HepG2 (cell line): ENCODE data around the gene ICAM3. TPM values are rescaled to one million over a fixed set of nuclear protein-coding genes. Genes with fewer than 3 reads are reported as not detected.
A peak's percentile ranks its signal among the peaks of the same experiment; 100 is the strongest.

Experiments used
- ATF6 ChIP-seq: sonication (generic); formaldehyde crosslinking; conservative IDR thresholded peaks from 2 replicates; pipeline ENCODE4 v1.4.0; 2020; ENCODE audit warnings: missing genetic modification reagents
- ATF7 ChIP-seq, 2 experiments: fragments of 450-650 bp in 1 of 2; sonication (generic) in 1 of 2; formaldehyde crosslinking in 1 of 2; IDR thresholded peaks; 2 replicates each; pipeline versions ENCODE4 v1.4.0 to v1.6.1; 2016 to 2020; ENCODE audit warnings: antibody characterized with exemption in 1 of 2, mild to moderate bottlenecking in 1 of 2, missing genetic modification reagents in 1 of 2
- FLYWCH1 ChIP-seq: sonication (generic); formaldehyde crosslinking; IDR thresholded peaks from 2 replicates; pipeline ENCODE4 v1.8.1; 2023; ENCODE audit warnings: mild to moderate bottlenecking, missing genetic modification reagents
- FUBP1 ChIP-seq: sonication (generic); formaldehyde crosslinking; IDR thresholded peaks from 2 replicates; pipeline ENCODE4 v1.5.1; 2020; ENCODE audit warnings: missing genetic modification reagents, mild to moderate bottlenecking, borderline replicate concordance
- MED8 ChIP-seq: sonication (generic); formaldehyde crosslinking; IDR thresholded peaks from 2 replicates; pipeline ENCODE4 v1.8.1; 2023; ENCODE audit warnings: mild to moderate bottlenecking, missing genetic modification reagents; ENCODE audit not compliant: insufficient replicate concordance
- PAWR ChIP-seq: sonication (generic); formaldehyde crosslinking; IDR thresholded peaks from 2 replicates; pipeline ENCODE4 v1.4.0; 2020; ENCODE audit warnings: missing genetic modification reagents, mild to moderate bottlenecking, borderline replicate concordance
- RELA ChIP-seq: sonication (generic); formaldehyde crosslinking; IDR thresholded peaks from 2 replicates; pipeline ENCODE4 v1.4.0; 2020; ENCODE audit warnings: missing genetic modification reagents
- TEAD2 ChIP-seq: sonication (generic); formaldehyde crosslinking; IDR thresholded peaks from 2 replicates; pipeline ENCODE4 v1.9.0; 2021; ENCODE audit warnings: missing genetic modification reagents
- TERF1 ChIP-seq: sonication (generic); formaldehyde crosslinking; IDR thresholded peaks from 2 replicates; pipeline ENCODE4 v1.8.0; 2022; ENCODE audit warnings: mild to moderate bottlenecking, missing genetic modification reagents, moderate library complexity
- YEATS2 ChIP-seq: sonication (generic); formaldehyde crosslinking; IDR thresholded peaks from 2 replicates; pipeline ENCODE4 v1.4.0; 2020; ENCODE audit warnings: missing genetic modification reagents, borderline replicate concordance
- ZBTB40 ChIP-seq, 2 experiments: fragments of 450-650 bp in 1 of 2; sonication (generic) in 1 of 2; formaldehyde crosslinking in 1 of 2; IDR thresholded peaks; 2 replicates each; pipeline versions ENCODE4 v1.6.1 to v1.8.0; 2016 to 2022; ENCODE audit warnings: antibody characterized with exemption in 1 of 2, mild to moderate bottlenecking in 1 of 2, missing genetic modification reagents in 1 of 2
- ZNF557 ChIP-seq: sonication (generic); formaldehyde crosslinking; IDR thresholded peaks from 2 replicates; pipeline ENCODE4 v1.4.0; 2020; ENCODE audit warnings: missing genetic modification reagents
- ZNF766 ChIP-seq: sonication (generic); formaldehyde crosslinking; IDR thresholded peaks from 2 replicates; pipeline ENCODE4 v1.5.0; 2020; ENCODE audit warnings: missing genetic modification reagents, borderline replicate concordance
- polyA plus RNA-seq, 8 experiments: library from polyadenylated mRNA; depleted of rRNA in 3 of 8; stranded (reverse) in 7 of 8; unstranded in 1 of 8; fragments of >200 nt; fragmentation: Illumina TruSeq in 4 of 8; extraction: Trizol in 4 of 8; gene quantifications; 2 replicates each; pipeline versions ENCODE4 v1.2.1 to v1.2.3, GENCODE V29; 2011 to 2016; ENCODE audit warnings: low read depth in 4 of 8, missing spikeins in 1 of 8, mixed read lengths in 1 of 8; ENCODE audit not compliant: insufficient read depth in 1 of 8
- total RNA-seq, 5 experiments: library from RNA; depleted of rRNA; stranded (reverse); fragments of >200 nt; fragmentation: Illumina TruSeq; extraction: Trizol; gene quantifications; 2 replicates each; pipeline ENCODE4 v1.2.3, GENCODE V29; 2016; ENCODE audit warnings: low read depth in 1 of 5

The ICAM3 gene
- total and polyA plus RNA-seq, 2 of the 13 experiments (the other 11 are each of a cell fraction or from before 2014, with no cell fraction given) = 14.1 to 21.0 TPM

- TF ChIP-seq ZBTB40 (IDR thresholded peaks at IDR 0.05) = no peak
- no peak for TF ChIP-seq ZBTB40 (CRISPR knock-in tag; IDR thresholded peaks at IDR 0.05)
- TF ChIP-seq YEATS2 = peak; percentile 90
- no peak for TF ChIP-seq TEAD2 (CRISPR knock-in tag)
- TF ChIP-seq MED8 (CRISPR knock-in tag) = no peak
- TF ChIP-seq RELA (CRISPR knock-in tag) = 0 out of 2 replicates have a peak, but pooled peaks have one; percentile 40
- no peak; the same call in 1 of the 2 replicates for TF ChIP-seq TERF1 (CRISPR knock-in tag)
- no peak for TF ChIP-seq FLYWCH1
- TF ChIP-seq ATF6 (CRISPR knock-in tag) = no peak; the same call in 1 of the 2 replicates
- 0 out of 2 replicates have a peak, but pooled peaks have one; percentile 54 for TF ChIP-seq PAWR (CRISPR knock-in tag)
- TF ChIP-seq FUBP1 (CRISPR knock-in tag) = no peak
- peak; percentile 70; the same call in 1 of the 2 replicates for TF ChIP-seq ZNF766 (CRISPR knock-in tag)
- TF ChIP-seq ZNF557 = 0 out of 2 replicates have a peak, but pooled peaks have one; percentile 65
- no peak for TF ChIP-seq ATF7 (IDR thresholded peaks at IDR 0.05)
- no peak for TF ChIP-seq ATF7 (CRISPR knock-in tag; IDR thresholded peaks at IDR 0.05)
Observed at GRCh38 chr19:10380313-10381102, 41.1 kb upstream of the ICAM3 start, which contains the start of gene TYK2 (continued).
